Measurements from ENCODE around the gene RNF222. TPM values are rescaled to one million over a fixed set of nuclear protein-coding genes. Genes with fewer than 3 reads are reported as not detected.
A peak's percentile ranks its signal among the peaks of the same experiment; 100 is the strongest.

The RNF222 gene
- total and polyA plus RNA-seq, 4 donors = not detected

DNA sequence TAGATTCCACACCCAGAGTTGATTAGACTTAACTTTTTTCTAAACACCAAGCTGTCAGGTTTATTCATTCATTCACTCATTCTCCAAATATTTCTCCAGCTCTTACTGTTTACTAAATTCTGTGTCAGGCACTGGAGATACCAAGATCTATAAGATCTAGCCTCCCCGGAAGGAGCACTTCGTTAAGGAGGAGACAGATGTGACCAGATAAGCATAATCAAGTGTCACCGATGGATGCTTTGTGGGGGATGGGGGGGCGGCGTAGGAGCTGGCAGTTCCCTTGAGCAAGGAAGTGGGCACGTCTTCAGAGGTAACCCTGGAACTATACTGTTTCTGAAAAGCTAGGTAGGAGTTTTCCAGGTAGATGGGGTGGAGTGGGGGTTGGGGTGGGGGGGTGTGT, 10.8 kb downstream of the RNF222 start:
- H3K27me3 ChIP-seq (ENCODE audit: control insufficient read depth in 3 of 3, insufficient read depth in 3 of 3, low read length in 2 of 3) = no peaks in the 10 kb centered on the region
- DNase-seq (no peak), ATAC-seq (ENCODE audit: insufficient read depth, low FRiP score) (no peak)
- WGBS, 2 donors = 65 to 74% methylated on average over 6 of the region's 6 CpGs
- H3K9me3 ChIP-seq (ENCODE audit: control insufficient read depth in 4 of 4, insufficient read depth in 3 of 4, low read length in 3 of 4) = no peaks in the 10 kb centered on the region
- H3K27ac ChIP-seq (ENCODE audit: low read depth in 1 of 2, low read length in 1 of 2) = no peak overlapping the region
- no peak overlapping the region for H3K4me3 ChIP-seq
- peaks cover 0 to 9% (median 3%) of the 10 kb centered on the region in 5 donors for H3K4me1 ChIP-seq (ENCODE audit: control insufficient read depth in 5 of 5, insufficient read depth in 5 of 5, low read length in 5 of 5)
- no peak overlapping the region for H3K9ac ChIP-seq (ENCODE audit: insufficient read depth in 1 of 2, low read length in 2 of 2)
- peaks cover 0 to 2% (median 0%) of the 10 kb centered on the region in 4 donors for H3K36me3 ChIP-seq (ENCODE audit: control insufficient read depth in 4 of 4, insufficient read depth in 4 of 4, low read length in 4 of 4)
- TF ChIP-seq, protein P1, sequence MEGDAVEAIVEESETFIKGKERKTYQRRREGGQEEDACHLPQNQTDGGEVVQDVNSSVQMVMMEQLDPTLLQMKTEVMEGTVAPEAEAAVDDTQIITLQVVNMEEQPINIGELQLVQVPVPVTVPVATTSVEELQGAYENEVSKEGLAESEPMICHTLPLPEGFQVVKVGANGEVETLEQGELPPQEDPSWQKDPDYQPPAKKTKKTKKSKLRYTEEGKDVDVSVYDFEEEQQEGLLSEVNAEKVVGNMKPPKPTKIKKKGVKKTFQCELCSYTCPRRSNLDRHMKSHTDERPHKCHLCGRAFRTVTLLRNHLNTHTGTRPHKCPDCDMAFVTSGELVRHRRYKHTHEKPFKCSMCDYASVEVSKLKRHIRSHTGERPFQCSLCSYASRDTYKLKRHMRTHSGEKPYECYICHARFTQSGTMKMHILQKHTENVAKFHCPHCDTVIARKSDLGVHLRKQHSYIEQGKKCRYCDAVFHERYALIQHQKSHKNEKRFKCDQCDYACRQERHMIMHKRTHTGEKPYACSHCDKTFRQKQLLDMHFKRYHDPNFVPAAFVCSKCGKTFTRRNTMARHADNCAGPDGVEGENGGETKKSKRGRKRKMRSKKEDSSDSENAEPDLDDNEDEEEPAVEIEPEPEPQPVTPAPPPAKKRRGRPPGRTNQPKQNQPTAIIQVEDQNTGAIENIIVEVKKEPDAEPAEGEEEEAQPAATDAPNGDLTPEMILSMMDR (IDR thresholded peaks at IDR 0.05; ENCODE audit: control extremely low read depth, extremely low read depth) = no peak

DNA sequence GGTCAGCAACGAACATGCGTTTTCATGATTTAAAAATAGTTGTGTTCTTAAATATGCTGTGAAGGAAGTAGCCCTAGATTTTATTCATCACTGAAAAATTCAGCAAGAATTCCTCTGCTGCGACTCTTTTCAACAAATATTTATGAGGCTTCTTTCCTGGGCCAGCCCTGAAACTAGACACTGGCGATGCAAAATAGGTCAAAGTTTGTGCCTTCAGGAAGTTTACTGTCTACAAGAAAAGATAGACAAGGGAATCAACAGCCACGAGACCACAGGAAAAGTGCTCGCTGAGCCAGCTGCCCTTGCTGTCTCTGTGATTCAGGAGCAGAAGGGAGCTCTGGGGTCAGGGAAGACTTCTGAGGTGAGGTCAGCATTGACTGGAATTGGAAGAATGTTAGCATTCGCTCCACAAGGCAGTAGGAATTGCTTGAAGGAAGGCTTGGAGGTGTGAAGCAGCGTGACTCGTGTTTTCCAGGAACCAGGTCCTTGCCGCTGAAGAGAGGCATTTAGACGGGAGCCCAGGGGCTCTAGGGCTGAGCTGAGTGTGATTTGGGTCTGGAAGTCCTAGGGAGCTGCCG, 12.7 kb downstream of the RNF222 start:
- peaks cover 7 to 21% (median 15%) of the 10 kb centered on the region in 5 donors for H3K4me1 ChIP-seq (ENCODE audit: control insufficient read depth in 5 of 5, insufficient read depth in 5 of 5, low read length in 5 of 5)
- peak overlapping the region in 1 of 2 donors; percentile 73 for H3K27ac ChIP-seq (ENCODE audit: low read depth in 1 of 2, low read length in 1 of 2)
- no peaks in the 10 kb centered on the region for H3K9me3 ChIP-seq (ENCODE audit: control insufficient read depth in 4 of 4, insufficient read depth in 3 of 4, low read length in 3 of 4)
- H3K9ac ChIP-seq (ENCODE audit: insufficient read depth in 1 of 2, low read length in 2 of 2) = no peak overlapping the region
- no peaks in the 10 kb centered on the region for H3K27me3 ChIP-seq (ENCODE audit: control insufficient read depth in 3 of 3, insufficient read depth in 3 of 3, low read length in 2 of 3)
- ATAC-seq (ENCODE audit: insufficient read depth, low FRiP score) (no peak), DNase-seq (no peak)
- WGBS, 2 donors = 66 to 74% methylated on average over 12 of the region's 12 CpGs
- TF ChIP-seq, protein P1 (IDR thresholded peaks at IDR 0.05; ENCODE audit: control extremely low read depth, extremely low read depth) = no peak
- no peak overlapping the region for H3K4me3 ChIP-seq
- peaks cover 10 to 19% (median 13%) of the 10 kb centered on the region in 4 donors for H3K36me3 ChIP-seq (ENCODE audit: control insufficient read depth in 4 of 4, insufficient read depth in 4 of 4, low read length in 4 of 4)

DNA sequence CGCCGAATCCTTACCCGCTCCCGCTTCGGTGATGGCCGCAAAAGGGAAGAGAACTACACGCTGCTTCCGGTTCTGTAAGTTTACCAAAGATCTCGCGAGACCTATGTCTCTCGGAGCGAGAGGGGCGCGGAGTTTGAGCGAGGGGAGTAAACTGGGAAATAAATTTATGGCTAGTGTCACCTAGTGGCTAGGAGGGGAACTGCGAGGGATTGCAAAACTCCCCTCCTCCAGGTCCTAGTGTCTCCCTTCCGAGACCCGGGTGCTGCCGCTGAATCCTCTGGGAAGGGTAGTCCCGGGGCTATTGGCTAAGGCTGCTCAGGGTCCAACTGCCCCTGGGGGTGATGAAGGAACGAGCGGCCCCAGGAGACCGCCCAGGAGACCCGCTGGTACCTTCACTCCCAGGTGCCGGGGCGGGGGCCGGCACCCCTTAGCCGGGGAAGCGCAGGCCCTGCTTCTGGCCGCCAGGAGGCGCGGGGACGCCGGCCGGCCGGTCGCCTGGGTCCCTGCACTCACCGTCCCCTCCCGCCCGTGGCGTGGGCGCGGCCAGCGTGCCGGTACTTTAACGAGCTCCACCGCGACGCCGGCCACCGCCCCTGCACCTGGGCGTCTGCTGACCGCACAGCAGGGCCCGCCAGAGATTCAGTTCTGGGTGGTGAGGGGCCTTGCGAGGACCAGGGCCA, 14.3 kb downstream of the RNF222 start, which contains the start of gene RPL26:
Gene RPL26, minus strand, starts transcription at position 51 of the 680 bp plus-strand sequence. CDS start 883 bp downstream, outside the sequence.
- Histone ChIP-seq H3K4me3 (peak within 1 kb of the TSS; percentile 88), H3K4me1 (ENCODE audit: control insufficient read depth in 5 of 5, insufficient read depth in 5 of 5, low read length in 5 of 5) (peaks cover 7 to 21% (median 15%) of the 10 kb centered on the region in 5 donors), H3K9me3 (ENCODE audit: control insufficient read depth in 4 of 4, insufficient read depth in 3 of 4, low read length in 3 of 4) (no peaks in the 10 kb centered on the region), H3K27ac (ENCODE audit: low read depth in 1 of 2, low read length in 1 of 2) (peak within 1 kb of the TSS; percentile 81 to 92), H3K36me3 (ENCODE audit: control insufficient read depth in 4 of 4, insufficient read depth in 4 of 4, low read length in 4 of 4) (peaks cover 12 to 33% (median 20%) of the 10 kb centered on the region in 4 donors), H3K27me3 (ENCODE audit: control insufficient read depth in 3 of 3, insufficient read depth in 3 of 3, low read length in 2 of 3) (no peaks in the 10 kb centered on the region), H3K9ac (ENCODE audit: insufficient read depth in 1 of 2, low read length in 2 of 2) (peak within 1 kb of the TSS; percentile 66 to 78)
- DNase-seq = peak; percentile 98 to 100 (median 99)
- peak; percentile 93 for ATAC-seq (ENCODE audit: insufficient read depth, low FRiP score)
- WGBS, 2 donors = 0% methylated on average over 35 to 55 of the region's 55 CpGs
- TF ChIP-seq, protein P1 (IDR thresholded peaks at IDR 0.05; ENCODE audit: control extremely low read depth, extremely low read depth) = peak; percentile 94

Measured in lung (tissue), 12 donors.